ENCODE results near the gene ZRANB3. TPM values are rescaled to one million over a fixed set of nuclear protein-coding genes. Genes with fewer than 3 reads are reported as not detected.
A peak's percentile ranks its signal among the peaks of the same experiment; 100 is the strongest.
"Not testable (repeated sequence)": the region's sequence is repeated elsewhere in the genome, so short reads cannot be mapped to it uniquely, and the experiment has no call there.

The ZRANB3 gene
- total and polyA plus RNA-seq, 4 donors, result 2.5 to 7.2 (median 4.1) TPM

DNA sequence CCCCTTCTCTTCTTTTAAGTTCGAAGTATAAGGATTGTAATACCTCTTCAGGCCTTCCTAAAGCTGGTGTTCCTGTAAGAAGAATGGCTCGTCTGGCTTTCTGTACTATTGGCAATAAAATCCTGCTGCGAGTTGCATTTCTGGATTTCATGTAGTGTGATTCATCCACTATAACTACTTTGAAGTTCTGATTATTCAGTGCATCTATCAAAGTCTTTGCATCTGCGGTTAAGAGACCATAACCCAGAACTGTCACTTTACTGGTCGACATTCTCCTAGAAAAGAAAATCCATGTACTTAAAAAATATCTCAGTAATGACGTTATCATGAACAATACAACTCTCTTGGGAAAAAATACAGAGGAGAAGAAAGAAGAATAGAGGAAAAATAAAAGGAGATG lies 181.1 kb downstream of the ZRANB3 start:
- H3K9ac ChIP-seq (ENCODE audit: low read depth in 1 of 2, low read length in 2 of 2), result no peak overlapping the region
- H3K9me3 ChIP-seq (ENCODE audit: control insufficient read depth in 4 of 4, low read length in 3 of 4), result peaks cover 6 to 19% (median 11%) of the 10 kb centered on the region in 4 donors
- no peak overlapping the region for H3K27ac ChIP-seq (ENCODE audit: low read depth in 1 of 2, low read length in 2 of 2)
- no peaks in the 10 kb centered on the region for H3K27me3 ChIP-seq (ENCODE audit: control insufficient read depth in 4 of 4, insufficient read depth in 4 of 4, low read length in 3 of 4)
- TF ChIP-seq ZBTB33 (IDR thresholded peaks at IDR 0.05) (no peak), RAD21 (IDR thresholded peaks at IDR 0.05) (no peak), HNF4A (conservative IDR thresholded peaks at IDR 0.05) (no peak), GABPA (IDR thresholded peaks at IDR 0.05 in 1 of 2, conservative IDR thresholded peaks at IDR 0.05 in 1 of 2) (no peak), NR2F2 (IDR thresholded peaks at IDR 0.05) (no peak), EGR1 (IDR thresholded peaks at IDR 0.05; ENCODE audit: low read depth in 2 of 2) (no peak), JUND (IDR thresholded peaks at IDR 0.05) (no peak)
- TF ChIP-seq, protein P1, sequence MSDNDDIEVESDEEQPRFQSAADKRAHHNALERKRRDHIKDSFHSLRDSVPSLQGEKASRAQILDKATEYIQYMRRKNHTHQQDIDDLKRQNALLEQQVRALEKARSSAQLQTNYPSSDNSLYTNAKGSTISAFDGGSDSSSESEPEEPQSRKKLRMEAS (IDR thresholded peaks at IDR 0.05), result no peak
- TF ChIP-seq, protein P2, sequence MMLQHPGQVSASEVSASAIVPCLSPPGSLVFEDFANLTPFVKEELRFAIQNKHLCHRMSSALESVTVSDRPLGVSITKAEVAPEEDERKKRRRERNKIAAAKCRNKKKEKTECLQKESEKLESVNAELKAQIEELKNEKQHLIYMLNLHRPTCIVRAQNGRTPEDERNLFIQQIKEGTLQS (IDR thresholded peaks at IDR 0.05), result no peak
- TF ChIP-seq, protein P3, sequence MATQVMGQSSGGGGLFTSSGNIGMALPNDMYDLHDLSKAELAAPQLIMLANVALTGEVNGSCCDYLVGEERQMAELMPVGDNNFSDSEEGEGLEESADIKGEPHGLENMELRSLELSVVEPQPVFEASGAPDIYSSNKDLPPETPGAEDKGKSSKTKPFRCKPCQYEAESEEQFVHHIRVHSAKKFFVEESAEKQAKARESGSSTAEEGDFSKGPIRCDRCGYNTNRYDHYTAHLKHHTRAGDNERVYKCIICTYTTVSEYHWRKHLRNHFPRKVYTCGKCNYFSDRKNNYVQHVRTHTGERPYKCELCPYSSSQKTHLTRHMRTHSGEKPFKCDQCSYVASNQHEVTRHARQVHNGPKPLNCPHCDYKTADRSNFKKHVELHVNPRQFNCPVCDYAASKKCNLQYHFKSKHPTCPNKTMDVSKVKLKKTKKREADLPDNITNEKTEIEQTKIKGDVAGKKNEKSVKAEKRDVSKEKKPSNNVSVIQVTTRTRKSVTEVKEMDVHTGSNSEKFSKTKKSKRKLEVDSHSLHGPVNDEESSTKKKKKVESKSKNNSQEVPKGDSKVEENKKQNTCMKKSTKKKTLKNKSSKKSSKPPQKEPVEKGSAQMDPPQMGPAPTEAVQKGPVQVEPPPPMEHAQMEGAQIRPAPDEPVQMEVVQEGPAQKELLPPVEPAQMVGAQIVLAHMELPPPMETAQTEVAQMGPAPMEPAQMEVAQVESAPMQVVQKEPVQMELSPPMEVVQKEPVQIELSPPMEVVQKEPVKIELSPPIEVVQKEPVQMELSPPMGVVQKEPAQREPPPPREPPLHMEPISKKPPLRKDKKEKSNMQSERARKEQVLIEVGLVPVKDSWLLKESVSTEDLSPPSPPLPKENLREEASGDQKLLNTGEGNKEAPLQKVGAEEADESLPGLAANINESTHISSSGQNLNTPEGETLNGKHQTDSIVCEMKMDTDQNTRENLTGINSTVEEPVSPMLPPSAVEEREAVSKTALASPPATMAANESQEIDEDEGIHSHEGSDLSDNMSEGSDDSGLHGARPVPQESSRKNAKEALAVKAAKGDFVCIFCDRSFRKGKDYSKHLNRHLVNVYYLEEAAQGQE (IDR thresholded peaks at IDR 0.05), result no peak
- no peaks in the 10 kb centered on the region for H3K4me1 ChIP-seq (ENCODE audit: control insufficient read depth in 4 of 4, insufficient read depth in 4 of 4, low read length in 3 of 4)
- no peak for DNase-seq (ENCODE audit: low spot score)
- H3K4me3 ChIP-seq (ENCODE audit: low read depth in 1 of 3, low read length in 3 of 3), result no peak overlapping the region
- WGBS, result 96% methylated on average over 6 of the region's 6 CpGs
- peaks cover 0 to 10% (median 5%) of the 10 kb centered on the region in 4 donors for H3K36me3 ChIP-seq (ENCODE audit: control insufficient read depth in 4 of 4, insufficient read depth in 3 of 4, low read depth in 1 of 4, low read length in 3 of 4)

DNA sequence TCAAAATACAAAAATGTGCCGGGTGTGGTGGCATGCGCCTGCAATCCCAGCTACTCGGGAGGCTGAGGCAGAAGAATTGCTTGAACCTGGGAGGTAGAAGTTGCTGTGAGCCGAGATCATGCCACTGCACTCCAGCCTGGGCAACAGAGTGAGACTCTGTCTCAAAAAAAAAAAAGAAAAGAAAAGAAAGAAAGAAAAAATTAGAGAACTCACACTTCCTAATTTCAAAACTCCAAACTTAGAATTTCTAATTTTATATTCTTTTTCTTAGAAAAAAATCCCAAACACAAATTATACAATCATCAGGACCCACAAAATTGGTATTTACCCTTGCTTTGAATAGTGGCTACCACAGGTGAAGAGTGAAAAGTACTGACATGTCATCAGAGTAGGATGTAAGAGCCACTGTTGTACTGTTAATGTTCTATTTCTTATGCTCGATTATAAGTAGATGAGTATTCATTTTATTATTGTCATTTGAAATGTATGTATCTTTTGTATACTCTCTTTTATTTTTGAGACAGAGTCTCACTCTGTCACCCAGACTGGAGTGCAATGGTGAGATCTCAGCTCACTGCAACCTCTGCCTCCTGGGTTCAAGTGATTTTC lies 182.8 kb downstream of the ZRANB3 start:
- H3K4me3 ChIP-seq (ENCODE audit: low read depth in 1 of 3, low read length in 3 of 3), result peak overlapping the region in 2 of 3 donors; percentile 14 to 54
- not testable (repeated sequence) for H3K4me1 ChIP-seq (ENCODE audit: control insufficient read depth in 4 of 4, insufficient read depth in 4 of 4, low read length in 3 of 4); H3K27ac ChIP-seq (ENCODE audit: low read depth in 1 of 2, low read length in 2 of 2); H3K27me3 ChIP-seq (ENCODE audit: control insufficient read depth in 4 of 4, insufficient read depth in 4 of 4, low read length in 3 of 4); H3K9ac ChIP-seq (ENCODE audit: low read depth in 1 of 2, low read length in 2 of 2); DNase-seq (ENCODE audit: low spot score); H3K36me3 ChIP-seq (ENCODE audit: control insufficient read depth in 4 of 4, insufficient read depth in 3 of 4, low read depth in 1 of 4, low read length in 3 of 4)
- 96% methylated on average over 5 of the region's 5 CpGs for WGBS
- peaks cover 6 to 19% (median 11%) of the 10 kb centered on the region in 4 donors for H3K9me3 ChIP-seq (ENCODE audit: control insufficient read depth in 4 of 4, low read length in 3 of 4)

DNA sequence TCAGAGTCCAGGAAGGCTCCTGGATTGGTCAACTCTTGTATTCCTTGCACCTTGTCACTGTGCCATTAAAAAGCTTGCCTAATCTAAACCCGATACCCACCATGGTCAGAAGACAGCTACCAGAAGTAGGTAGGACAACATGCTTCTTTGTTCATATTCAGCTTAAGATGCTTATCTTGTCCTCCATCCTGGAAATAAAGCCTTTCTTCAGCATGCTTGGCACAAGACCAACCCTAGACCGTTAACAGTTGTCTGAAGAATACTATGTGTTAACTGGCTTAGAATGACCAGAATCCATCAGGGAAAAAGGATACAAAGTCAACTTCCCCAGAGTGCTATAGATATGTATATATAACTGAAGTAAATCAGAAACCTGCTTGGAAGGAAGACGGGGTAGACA lies 193.9 kb downstream of the ZRANB3 start:
- Histone ChIP-seq H3K27me3 (ENCODE audit: control insufficient read depth in 4 of 4, insufficient read depth in 4 of 4, low read length in 3 of 4) (no peaks in the 10 kb centered on the region), H3K9ac (ENCODE audit: low read depth in 1 of 2, low read length in 2 of 2) (no peak overlapping the region), H3K9me3 (ENCODE audit: control insufficient read depth in 4 of 4, low read length in 3 of 4) (peaks cover 0 to 5% (median 0%) of the 10 kb centered on the region in 4 donors), H3K36me3 (ENCODE audit: control insufficient read depth in 4 of 4, insufficient read depth in 3 of 4, low read depth in 1 of 4, low read length in 3 of 4) (peaks cover 0 to 1% (median 0%) of the 10 kb centered on the region in 4 donors), H3K4me1 (ENCODE audit: control insufficient read depth in 4 of 4, insufficient read depth in 4 of 4, low read length in 3 of 4) (no peaks in the 10 kb centered on the region), H3K4me3 (ENCODE audit: low read depth in 1 of 3, low read length in 3 of 3) (no peak overlapping the region), H3K27ac (ENCODE audit: low read depth in 1 of 2, low read length in 2 of 2) (no peak overlapping the region)
- no peak for TF ChIP-seq HNF4A (conservative IDR thresholded peaks at IDR 0.05)
- no peak for TF ChIP-seq HNF4G (IDR thresholded peaks at IDR 0.05)
- TF ChIP-seq JUND (IDR thresholded peaks at IDR 0.05), result no peak
- TF ChIP-seq, protein P3 (IDR thresholded peaks at IDR 0.05), result no peak
- no peak for TF ChIP-seq GABPA (IDR thresholded peaks at IDR 0.05 in 1 of 2, conservative IDR thresholded peaks at IDR 0.05 in 1 of 2)
- no peak for DNase-seq (ENCODE audit: low spot score)
- WGBS, result 92% methylated on average over 3 of the region's 3 CpGs

Measured in liver (tissue), 9 donors.